ENCODE data around the gene BTBD9. TPM values are rescaled to one million over a fixed set of nuclear protein-coding genes. Genes with fewer than 3 reads are reported as not detected.

Gene BTBD9
- total and polyA plus RNA-seq, 9 of the 15 experiments (the other 6 are each of a cell fraction or from before 2014, with no cell fraction given): 0.08 to 1.6 (median 0.58) TPM

DNA sequence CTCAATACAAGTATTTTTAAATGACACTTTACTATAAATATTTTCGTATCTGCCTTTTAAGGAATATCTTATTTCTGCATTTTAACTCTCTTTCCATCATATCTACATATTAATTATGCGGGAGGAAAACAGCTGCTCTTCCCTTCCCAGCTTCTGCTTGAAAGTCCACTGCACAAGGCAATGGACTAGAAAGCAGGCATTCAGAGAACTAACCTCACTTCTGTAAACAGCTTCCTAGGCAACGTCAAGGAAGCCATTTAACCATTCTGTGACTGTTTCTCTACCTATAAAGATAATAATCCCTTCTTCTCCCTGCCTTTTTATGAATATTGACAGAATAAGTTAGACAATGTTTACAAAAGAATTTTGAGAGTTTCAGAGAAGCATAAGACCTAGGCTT is 319.4 kb downstream of the BTBD9 start:
- CTCF ChIA-PET (ENCODE audit: low intra/inter-chr PET ratio): no interaction called here
- 0% methylated on average over 3 of the region's 3 CpGs for WGBS (ENCODE audit: insufficient coverage, low coverage, missing lambda C conversion rate)

DNA sequence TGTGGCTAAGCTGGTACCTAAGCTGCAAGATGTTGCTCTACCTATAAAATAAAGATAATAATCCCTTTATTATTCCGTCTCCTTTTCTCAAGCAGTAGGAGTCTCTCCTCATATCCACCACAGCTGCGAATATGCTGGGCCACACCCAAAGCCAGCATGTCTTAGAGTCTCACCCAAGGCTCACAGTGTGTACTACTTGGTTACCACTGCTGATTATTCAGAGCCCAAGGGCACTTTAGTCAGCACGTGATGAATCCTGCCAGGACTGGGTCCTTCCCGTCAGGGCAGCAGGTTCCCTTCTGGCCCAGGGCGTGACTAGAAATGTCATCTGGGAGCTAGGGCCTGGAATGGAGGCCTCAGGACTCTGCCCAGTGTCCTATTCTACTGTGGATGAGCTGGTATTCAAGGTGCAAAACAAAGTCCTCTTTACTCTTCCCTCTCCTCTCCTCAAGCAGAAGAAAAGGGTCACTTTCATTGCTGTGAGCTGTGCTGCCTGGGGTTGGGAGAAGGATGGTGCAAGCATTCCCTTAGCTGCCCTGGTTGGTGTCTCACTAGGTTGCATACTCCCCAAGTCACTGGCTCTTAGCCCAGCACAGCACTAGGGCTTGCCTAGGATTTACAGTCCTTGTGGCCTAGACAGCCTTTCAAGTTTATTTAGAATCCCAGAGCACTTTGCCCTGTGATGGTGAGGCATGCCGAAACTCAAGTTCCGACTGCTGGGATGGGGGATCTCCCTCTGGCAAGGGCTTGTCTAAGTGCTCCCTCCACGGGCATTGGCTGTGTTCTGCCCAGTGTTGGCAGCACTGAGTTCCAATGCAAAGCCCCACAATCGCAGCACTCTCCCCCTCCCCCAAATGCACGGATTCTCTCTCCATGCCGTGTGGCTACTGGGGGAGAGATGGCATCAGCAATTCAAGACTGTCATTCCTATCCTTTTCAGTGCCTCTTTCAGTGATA is 320.2 kb downstream of the BTBD9 start:
- Histone ChIP-seq H3K27ac (ENCODE audit: extremely low read depth, low read depth, low read length) (no peak overlapping the region), H3K4me2 (ENCODE audit: insufficient read depth, low read length) (no peak overlapping the region), H3K79me2 (ENCODE audit: control insufficient read depth, insufficient read depth, low read length) (no peaks in the 10 kb centered on the region), H3K9me1 (ENCODE audit: control insufficient read depth, insufficient read depth, low read length) (no peaks in the 10 kb centered on the region), H3K36me3 (ENCODE audit: control insufficient read depth, insufficient read depth, low read length) (no peaks in the 10 kb centered on the region), H3K27me3 (ENCODE audit: control insufficient read depth in 2 of 2, insufficient read depth in 2 of 2, low read length in 2 of 2) (peaks cover 0 to 16% of the 10 kb centered on the region in 2 experiments; a peak in 4 of 5 replicates), H3K9me3 (replicated peaks; ENCODE audit: control insufficient read depth, insufficient read depth, low read depth, low read length) (no peaks in the 10 kb centered on the region), H3K4me1 (replicated peaks in 1 of 2; ENCODE audit: control insufficient read depth in 2 of 2, insufficient read depth in 2 of 2, low read length in 2 of 2) (no peaks in the 10 kb centered on the region), H2AFZ (ENCODE audit: low read depth, low read length) (no peak overlapping the region), H3K4me3 (no peak overlapping the region), H3K9ac (ENCODE audit: insufficient read depth in 1 of 2, low read depth in 2 of 2, low read length in 2 of 2) (no peak overlapping the region), H4K20me1 (replicated peaks; ENCODE audit: control insufficient read depth, insufficient read depth, low read length) (no peaks in the 10 kb centered on the region; the same call in 1 of the 2 replicates)
- TF ChIP-seq SRSF1 (IDR thresholded peaks at IDR 0.05; ENCODE audit: low read depth, low read length): no peak
- no peak for TF ChIP-seq BRD4 (IDR thresholded peaks at IDR 0.05)
- TF ChIP-seq, protein P1, sequence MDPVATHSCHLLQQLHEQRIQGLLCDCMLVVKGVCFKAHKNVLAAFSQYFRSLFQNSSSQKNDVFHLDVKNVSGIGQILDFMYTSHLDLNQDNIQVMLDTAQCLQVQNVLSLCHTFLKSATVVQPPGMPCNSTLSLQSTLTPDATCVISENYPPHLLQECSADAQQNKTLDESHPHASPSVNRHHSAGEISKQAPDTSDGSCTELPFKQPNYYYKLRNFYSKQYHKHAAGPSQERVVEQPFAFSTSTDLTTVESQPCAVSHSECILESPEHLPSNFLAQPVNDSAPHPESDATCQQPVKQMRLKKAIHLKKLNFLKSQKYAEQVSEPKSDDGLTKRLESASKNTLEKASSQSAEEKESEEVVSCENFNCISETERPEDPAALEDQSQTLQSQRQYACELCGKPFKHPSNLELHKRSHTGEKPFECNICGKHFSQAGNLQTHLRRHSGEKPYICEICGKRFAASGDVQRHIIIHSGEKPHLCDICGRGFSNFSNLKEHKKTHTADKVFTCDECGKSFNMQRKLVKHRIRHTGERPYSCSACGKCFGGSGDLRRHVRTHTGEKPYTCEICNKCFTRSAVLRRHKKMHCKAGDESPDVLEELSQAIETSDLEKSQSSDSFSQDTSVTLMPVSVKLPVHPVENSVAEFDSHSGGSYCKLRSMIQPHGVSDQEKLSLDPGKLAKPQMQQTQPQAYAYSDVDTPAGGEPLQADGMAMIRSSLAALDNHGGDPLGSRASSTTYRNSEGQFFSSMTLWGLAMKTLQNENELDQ (CRISPR knock-in tag; IDR thresholded peaks at IDR 0.05; ENCODE audit: borderline replicate concordance): no peak
- TF ChIP-seq NR2F6 (CRISPR knock-in tag; IDR thresholded peaks at IDR 0.05): no peak
- no peak for TF ChIP-seq FOXP1 (CRISPR knock-in tag; IDR thresholded peaks at IDR 0.05)
- FAIRE-seq (no peak), DNase-seq (ENCODE audit: extremely low read depth in 1 of 4, low spot score in 3 of 4) (no peak), ATAC-seq (no peak)
- WGBS (ENCODE audit: insufficient coverage, low coverage, missing lambda C conversion rate): 1% methylated on average over 11 of the region's 11 CpGs
- no TSS peak for BruUV-seq (replicated peaks)
- POLR2A ChIA-PET: interaction anchor here (0.6 to 0.9 kb wide), 2 partner anchors 384 to 1043 kb away, joined by 3 to 4 read pairs; partner anchors contain the start of gene GLO1
- CTCF ChIA-PET (ENCODE audit: low intra/inter-chr PET ratio): no interaction called here
- in situ Hi-C loops (cut with MboI): no loop called here
- intact Hi-C loops (cut with micrococcal nuclease): no loop called here

More for the DNA sequence above, 319.4 kb downstream of the BTBD9 start:
- no peaks in the 10 kb centered on the region; the same call in 1 of the 2 replicates for H4K20me1 ChIP-seq (replicated peaks; ENCODE audit: control insufficient read depth, insufficient read depth, low read length)
- no peak overlapping the region for H3K4me2 ChIP-seq (ENCODE audit: insufficient read depth, low read length)
- TF ChIP-seq ZNF57 (CRISPR knock-in tag; IDR thresholded peaks at IDR 0.05) (no peak), MTA2 (IDR thresholded peaks at IDR 0.05; ENCODE audit: low read depth) (no peak), PML (IDR thresholded peaks at IDR 0.05; ENCODE audit: low read length) (no peak), TCF7 (IDR thresholded peaks at IDR 0.05; ENCODE audit: borderline replicate concordance) (no peak), CSDE1 (IDR thresholded peaks at IDR 0.05) (no peak), HMG20A (CRISPR knock-in tag; conservative IDR thresholded peaks at IDR 0.05) (no peak), SIN3B (IDR thresholded peaks at IDR 0.05; ENCODE audit: low read depth) (no peak), NFIX (CRISPR knock-in tag; IDR thresholded peaks at IDR 0.05; ENCODE audit: low read depth) (no peak), FOXP1 (CRISPR knock-in tag; IDR thresholded peaks at IDR 0.05) (no peak), ZNF583 (CRISPR knock-in tag; IDR thresholded peaks at IDR 0.05) (no peak)
- no peaks in the 10 kb centered on the region for H3K36me3 ChIP-seq (ENCODE audit: control insufficient read depth, insufficient read depth, low read length)
- no peak overlapping the region for H3K9ac ChIP-seq (ENCODE audit: insufficient read depth in 1 of 2, low read depth in 2 of 2, low read length in 2 of 2)
- no peaks in the 10 kb centered on the region for H3K79me2 ChIP-seq (ENCODE audit: control insufficient read depth, insufficient read depth, low read length)
- no TSS peak for BruUV-seq (replicated peaks)
- DNase-seq (ENCODE audit: extremely low read depth in 1 of 4, low spot score in 3 of 4) (no peak), FAIRE-seq (no peak), ATAC-seq (no peak)
- H2AFZ ChIP-seq (ENCODE audit: low read depth, low read length): no peak overlapping the region
- H3K4me1 ChIP-seq (replicated peaks in 1 of 2; ENCODE audit: control insufficient read depth in 2 of 2, insufficient read depth in 2 of 2, low read length in 2 of 2): no peaks in the 10 kb centered on the region
- H3K27me3 ChIP-seq (ENCODE audit: control insufficient read depth in 2 of 2, insufficient read depth in 2 of 2, low read length in 2 of 2): peaks cover 0 to 16% of the 10 kb centered on the region in 2 experiments; a peak in 4 of 5 replicates
- H3K9me3 ChIP-seq (replicated peaks; ENCODE audit: control insufficient read depth, insufficient read depth, low read depth, low read length): no peaks in the 10 kb centered on the region
- no peak overlapping the region for H3K27ac ChIP-seq (ENCODE audit: extremely low read depth, low read depth, low read length)
- intact Hi-C loops (cut with micrococcal nuclease) (no loop called here), in situ Hi-C loops (cut with MboI) (no loop called here)
- no peak overlapping the region for H3K4me3 ChIP-seq
- H3K9me1 ChIP-seq (ENCODE audit: control insufficient read depth, insufficient read depth, low read length): no peaks in the 10 kb centered on the region
- POLR2A ChIA-PET: no interaction called here
